Measurements from ENCODE around the gene SUZ12.

GRCh38 chr17:31900877-31901276 lies 35.9 kb upstream of the SUZ12 start:
- no peak for TF ChIP-seq CTCF (IDR thresholded peaks at IDR 0.05; ENCODE audit: poor library complexity)
- no peak for TF ChIP-seq EZH2 (IDR thresholded peaks at IDR 0.05; ENCODE audit: borderline replicate concordance)

All from hepatocyte (in vitro differentiated cells).